ENCODE results near the gene LYSET. TPM values are rescaled to one million over a fixed set of nuclear protein-coding genes. Genes with fewer than 3 reads are reported as not detected.

LYSET gene
- total and polyA plus RNA-seq, 10 of the 15 experiments (the other 5 are each of a cell fraction or from before 2014, with no cell fraction given): 11.9 to 34.5 (median 21.2) TPM

DNA sequence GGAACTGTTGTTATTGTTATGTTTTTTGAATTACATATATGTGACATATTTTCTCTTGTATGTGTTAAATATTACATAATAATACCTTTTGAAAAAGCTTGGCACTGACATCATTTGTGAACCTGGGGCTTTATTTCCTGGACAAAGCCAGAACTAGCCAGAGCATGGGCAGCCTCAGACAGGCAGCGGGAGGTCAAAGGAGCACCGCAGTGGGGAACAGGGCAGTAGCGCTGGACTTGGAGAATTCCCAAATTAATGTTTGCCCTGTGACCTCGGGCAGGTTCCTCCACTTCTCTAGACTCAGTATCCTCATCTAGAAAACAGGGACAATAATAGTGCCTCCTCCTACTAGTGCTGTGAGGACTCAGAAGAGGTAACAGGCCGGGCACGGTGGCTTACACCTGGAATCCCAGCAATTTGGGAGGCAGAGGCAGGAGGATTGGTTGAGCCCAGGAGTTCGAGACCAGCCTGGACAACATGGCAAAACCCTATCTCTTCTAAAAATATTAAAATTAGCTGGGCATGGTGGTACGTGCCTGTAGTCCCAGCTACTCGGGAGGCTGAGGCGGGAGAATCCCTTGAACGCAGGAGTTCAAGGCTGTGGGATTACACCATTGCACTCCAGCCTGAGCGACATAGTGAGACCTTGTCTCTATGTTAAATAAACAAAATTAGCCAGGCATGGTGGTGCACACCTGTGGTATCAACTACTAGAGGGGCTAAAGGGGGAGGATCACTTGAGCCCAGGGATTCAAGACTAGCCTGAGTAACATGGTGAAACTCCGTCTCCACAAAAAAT is 42.1 kb upstream of the LYSET start:
- no peak overlapping the region for H3K27ac ChIP-seq (ENCODE audit: control insufficient read depth, insufficient read depth)
- no peaks in the 10 kb centered on the region for H3K9me3 ChIP-seq (replicated peaks; ENCODE audit: control insufficient read depth, insufficient read depth, low read length)
- ChIA-PET CTCF (interaction anchor here (1.4 to 6.4 kb wide), 3 partner anchors 17 to 29 kb away, joined by 6 to 91 read pairs (median 8); no protein-coding TSS in a partner anchor), SMC1A (ENCODE audit: uncharacterized antibody, unreplicated experiment) (interaction anchor here (0.8 to 2.1 kb wide), 2 partner anchors 11 to 30 kb away, joined by 4 to 13 read pairs; no protein-coding TSS in a partner anchor), POLR2A (no interaction called here), RAD21 (ENCODE audit: unreplicated experiment) (interaction anchor here (1.3 to 12.3 kb wide), 2 partner anchors 29 to 191 kb away, joined by 3 to 163 read pairs; partner anchors contain the start of gene ITPK1)
- H3K27me3 ChIP-seq (replicated peaks in 1 of 2; ENCODE audit: control insufficient read depth in 2 of 2, insufficient read depth in 2 of 2, low read length in 1 of 2): no peaks in the 10 kb centered on the region
- H3K9ac ChIP-seq (ENCODE audit: control insufficient read depth, insufficient read depth, low read length): no peak overlapping the region
- in situ Hi-C loops (cut with MboI) (no loop called here), intact Hi-C loops (cut with micrococcal nuclease; ENCODE audit: unreplicated experiment) (no loop called here)
- no peak overlapping the region for H3K4me3 ChIP-seq
- no peaks in the 10 kb centered on the region; a peak in 1 of 4 replicates for H3K36me3 ChIP-seq (ENCODE audit: control insufficient read depth in 2 of 2, insufficient read depth in 2 of 2, low read length in 1 of 2)
- FAIRE-seq: no peak
- H3K4me2 ChIP-seq (ENCODE audit: control insufficient read depth, insufficient read depth): no peak overlapping the region
- no peaks in the 10 kb centered on the region for H3K79me2 ChIP-seq (ENCODE audit: control insufficient read depth, insufficient read depth, low read length)
- no TSS peak for BruUV-seq (replicated peaks)
- ATAC-seq: no peak
- no peaks in the 10 kb centered on the region for H3K4me1 ChIP-seq (ENCODE audit: control insufficient read depth, insufficient read depth, low read length)
- no peaks in the 10 kb centered on the region for H4K20me1 ChIP-seq (ENCODE audit: control insufficient read depth, insufficient read depth)
- no peak for DNase-seq (ENCODE audit: low read depth, low spot score)
- 54% methylated on average over 13 of the region's 13 CpGs for WGBS (ENCODE audit: insufficient coverage, insufficient replicate concordance, low lambda C conversion rate, missing lambda C conversion rate)
- H2AFZ ChIP-seq (ENCODE audit: control insufficient read depth, low read depth, low read length): no peak overlapping the region
- TF ChIP-seq NFXL1 (IDR thresholded peaks at IDR 0.05; ENCODE audit: borderline replicate concordance): no peak
- TF ChIP-seq JUND (IDR thresholded peaks at IDR 0.05; ENCODE audit: low read depth, low read length): no peak
- TF ChIP-seq RAD21 (IDR thresholded peaks at IDR 0.05; ENCODE audit: insufficient read depth, low read depth, low read length): no peak
- TF ChIP-seq, protein P1, sequence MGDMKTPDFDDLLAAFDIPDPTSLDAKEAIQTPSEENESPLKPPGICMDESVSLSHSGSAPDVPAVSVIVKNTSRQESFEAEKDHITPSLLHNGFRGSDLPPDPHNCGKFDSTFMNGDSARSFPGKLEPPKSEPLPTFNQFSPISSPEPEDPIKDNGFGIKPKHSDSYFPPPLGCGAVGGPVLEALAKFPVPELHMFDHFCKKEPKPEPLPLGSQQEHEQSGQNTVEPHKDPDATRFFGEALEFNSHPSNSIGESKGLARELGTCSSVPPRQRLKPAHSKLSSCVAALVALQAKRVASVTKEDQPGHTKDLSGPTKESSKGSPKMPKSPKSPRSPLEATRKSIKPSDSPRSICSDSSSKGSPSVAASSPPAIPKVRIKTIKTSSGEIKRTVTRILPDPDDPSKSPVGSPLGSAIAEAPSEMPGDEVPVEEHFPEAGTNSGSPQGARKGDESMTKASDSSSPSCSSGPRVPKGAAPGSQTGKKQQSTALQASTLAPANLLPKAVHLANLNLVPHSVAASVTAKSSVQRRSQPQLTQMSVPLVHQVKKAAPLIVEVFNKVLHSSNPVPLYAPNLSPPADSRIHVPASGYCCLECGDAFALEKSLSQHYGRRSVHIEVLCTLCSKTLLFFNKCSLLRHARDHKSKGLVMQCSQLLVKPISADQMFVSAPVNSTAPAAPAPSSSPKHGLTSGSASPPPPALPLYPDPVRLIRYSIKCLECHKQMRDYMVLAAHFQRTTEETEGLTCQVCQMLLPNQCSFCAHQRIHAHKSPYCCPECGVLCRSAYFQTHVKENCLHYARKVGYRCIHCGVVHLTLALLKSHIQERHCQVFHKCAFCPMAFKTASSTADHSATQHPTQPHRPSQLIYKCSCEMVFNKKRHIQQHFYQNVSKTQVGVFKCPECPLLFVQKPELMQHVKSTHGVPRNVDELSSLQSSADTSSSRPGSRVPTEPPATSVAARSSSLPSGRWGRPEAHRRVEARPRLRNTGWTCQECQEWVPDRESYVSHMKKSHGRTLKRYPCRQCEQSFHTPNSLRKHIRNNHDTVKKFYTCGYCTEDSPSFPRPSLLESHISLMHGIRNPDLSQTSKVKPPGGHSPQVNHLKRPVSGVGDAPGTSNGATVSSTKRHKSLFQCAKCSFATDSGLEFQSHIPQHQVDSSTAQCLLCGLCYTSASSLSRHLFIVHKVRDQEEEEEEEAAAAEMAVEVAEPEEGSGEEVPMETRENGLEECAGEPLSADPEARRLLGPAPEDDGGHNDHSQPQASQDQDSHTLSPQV (IDR thresholded peaks at IDR 0.05): no peak
- TF ChIP-seq HDGF (IDR thresholded peaks at IDR 0.05): no peak
- no peak for TF ChIP-seq GATAD2B (conservative IDR thresholded peaks at IDR 0.05; ENCODE audit: low read depth)
- no peak for TF ChIP-seq PAX8 (IDR thresholded peaks at IDR 0.05)
- TF ChIP-seq MYC (IDR thresholded peaks at IDR 0.05; ENCODE audit: insufficient read depth, insufficient read length, insufficient replicate concordance, low read length, severe bottlenecking): no peak
- TF ChIP-seq BMI1 (IDR thresholded peaks at IDR 0.05; ENCODE audit: borderline replicate concordance): no peak
- no peak for TF ChIP-seq POLR2AphosphoS2 (IDR thresholded peaks at IDR 0.05; ENCODE audit: low read depth, low read length)
- TF ChIP-seq HCFC1 (IDR thresholded peaks at IDR 0.05; ENCODE audit: low read length): no peak
- TF ChIP-seq KAT2A (conservative IDR thresholded peaks at IDR 0.05; ENCODE audit: control insufficient read depth, low read depth, low read length): no peak
- TF ChIP-seq IRF4 (IDR thresholded peaks at IDR 0.05; ENCODE audit: low read depth, low read length): no peak
- TF ChIP-seq, protein P2, sequence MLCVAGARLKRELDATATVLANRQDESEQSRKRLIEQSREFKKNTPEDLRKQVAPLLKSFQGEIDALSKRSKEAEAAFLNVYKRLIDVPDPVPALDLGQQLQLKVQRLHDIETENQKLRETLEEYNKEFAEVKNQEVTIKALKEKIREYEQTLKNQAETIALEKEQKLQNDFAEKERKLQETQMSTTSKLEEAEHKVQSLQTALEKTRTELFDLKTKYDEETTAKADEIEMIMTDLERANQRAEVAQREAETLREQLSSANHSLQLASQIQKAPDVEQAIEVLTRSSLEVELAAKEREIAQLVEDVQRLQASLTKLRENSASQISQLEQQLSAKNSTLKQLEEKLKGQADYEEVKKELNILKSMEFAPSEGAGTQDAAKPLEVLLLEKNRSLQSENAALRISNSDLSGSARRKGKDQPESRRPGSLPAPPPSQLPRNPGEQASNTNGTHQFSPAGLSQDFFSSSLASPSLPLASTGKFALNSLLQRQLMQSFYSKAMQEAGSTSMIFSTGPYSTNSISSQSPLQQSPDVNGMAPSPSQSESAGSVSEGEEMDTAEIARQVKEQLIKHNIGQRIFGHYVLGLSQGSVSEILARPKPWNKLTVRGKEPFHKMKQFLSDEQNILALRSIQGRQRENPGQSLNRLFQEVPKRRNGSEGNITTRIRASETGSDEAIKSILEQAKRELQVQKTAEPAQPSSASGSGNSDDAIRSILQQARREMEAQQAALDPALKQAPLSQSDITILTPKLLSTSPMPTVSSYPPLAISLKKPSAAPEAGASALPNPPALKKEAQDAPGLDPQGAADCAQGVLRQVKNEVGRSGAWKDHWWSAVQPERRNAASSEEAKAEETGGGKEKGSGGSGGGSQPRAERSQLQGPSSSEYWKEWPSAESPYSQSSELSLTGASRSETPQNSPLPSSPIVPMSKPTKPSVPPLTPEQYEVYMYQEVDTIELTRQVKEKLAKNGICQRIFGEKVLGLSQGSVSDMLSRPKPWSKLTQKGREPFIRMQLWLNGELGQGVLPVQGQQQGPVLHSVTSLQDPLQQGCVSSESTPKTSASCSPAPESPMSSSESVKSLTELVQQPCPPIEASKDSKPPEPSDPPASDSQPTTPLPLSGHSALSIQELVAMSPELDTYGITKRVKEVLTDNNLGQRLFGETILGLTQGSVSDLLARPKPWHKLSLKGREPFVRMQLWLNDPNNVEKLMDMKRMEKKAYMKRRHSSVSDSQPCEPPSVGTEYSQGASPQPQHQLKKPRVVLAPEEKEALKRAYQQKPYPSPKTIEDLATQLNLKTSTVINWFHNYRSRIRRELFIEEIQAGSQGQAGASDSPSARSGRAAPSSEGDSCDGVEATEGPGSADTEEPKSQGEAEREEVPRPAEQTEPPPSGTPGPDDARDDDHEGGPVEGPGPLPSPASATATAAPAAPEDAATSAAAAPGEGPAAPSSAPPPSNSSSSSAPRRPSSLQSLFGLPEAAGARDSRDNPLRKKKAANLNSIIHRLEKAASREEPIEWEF (IDR thresholded peaks at IDR 0.05; ENCODE audit: insufficient replicate concordance, low read depth, low read length): no peak
- TF ChIP-seq TARDBP (IDR thresholded peaks at IDR 0.05; ENCODE audit: borderline replicate concordance): no peak
